Activated naive CD8-positive, alpha-beta T cell treated with anti-CD3 and anti-CD28 coated beads, Interleukin-2, amount 50 U/mL, for 24 hours (primary cell): ENCODE data around the gene TMEM143.
"Not testable (repeated sequence)": the region's sequence is repeated elsewhere in the genome, so short reads cannot be mapped to it uniquely, and the experiment has no call there.

ENCODE experiments used
- ATAC-seq: fragments of 150-1000 bp; cut with Tn5 transposase; one replicate; pipeline ENCODE4 v1.10.0; 2021
- DNase-seq: peaks from one replicate; pipeline ENCODE4 v3.0.0; 2021
- H3K27ac Mint-ChIP-seq: one replicate; pipeline ENCODE4 v1.8.0; 2021; ENCODE audit warnings: mild to moderate bottlenecking, mixed read lengths
- H3K27me3 Mint-ChIP-seq: one replicate; pipeline ENCODE4 v1.8.0; 2021; ENCODE audit warnings: mixed read lengths
- H3K36me3 Mint-ChIP-seq: one replicate; pipeline ENCODE4 v1.8.0; 2021; ENCODE audit warnings: low read depth, mixed read lengths
- H3K4me1 Mint-ChIP-seq: one replicate; pipeline ENCODE4 v1.8.0; 2021; ENCODE audit warnings: mixed read lengths
- H3K4me3 Mint-ChIP-seq: one replicate; pipeline ENCODE4 v1.8.0; 2021; ENCODE audit warnings: mild to moderate bottlenecking, moderate library complexity, mixed read lengths
- H3K9me3 Mint-ChIP-seq: one replicate; pipeline ENCODE4 v1.8.0; 2021; ENCODE audit warnings: mixed read lengths

Gene TMEM143

DNA sequence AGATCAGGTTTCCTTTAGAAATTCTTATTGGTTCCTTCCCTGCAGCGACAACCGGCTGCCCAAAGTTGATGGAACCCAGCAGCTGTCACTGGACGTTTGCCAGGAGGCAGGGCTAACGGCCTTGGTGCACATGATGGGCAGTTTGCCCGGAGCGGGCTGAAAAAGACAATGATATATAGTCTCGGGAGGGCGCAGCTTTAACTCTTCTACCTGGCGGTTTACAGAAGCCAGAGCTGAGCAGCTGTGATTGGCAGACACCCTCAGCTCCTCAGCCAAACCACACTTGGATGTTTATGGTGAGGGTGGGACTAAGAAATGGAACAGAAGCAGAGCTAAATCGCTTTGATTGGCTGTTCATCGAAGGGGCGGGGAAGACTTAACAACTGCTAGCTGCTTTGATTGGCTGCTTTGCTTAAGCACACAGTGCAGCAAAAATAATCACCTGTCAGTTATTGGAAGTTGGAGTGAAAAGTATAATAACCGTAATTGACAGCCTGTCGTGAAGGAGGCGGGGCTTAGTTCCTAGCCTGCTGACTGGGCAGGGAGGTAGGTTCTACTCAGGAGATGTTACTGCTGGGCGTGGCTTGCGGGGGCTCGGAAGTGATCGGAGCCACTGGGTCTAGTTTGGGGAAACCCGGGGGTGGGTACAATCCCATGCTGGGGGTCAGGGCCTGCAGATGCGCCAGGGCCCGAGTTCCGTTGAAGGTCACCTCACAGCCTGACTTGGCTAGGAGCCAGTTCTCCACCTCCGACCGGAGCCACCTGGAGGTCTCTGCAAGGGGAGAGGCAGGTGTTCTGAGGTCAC, 30.9 kb downstream of the TMEM143 start:
- peak; percentile 88 for DNase-seq
- Mint-ChIP-seq H3K4me3 (peak overlapping the region; percentile 89), H3K36me3 (peaks cover 32% of the 10 kb centered on the region), H3K9me3 (no peaks in the 10 kb centered on the region), H3K27ac (peak overlapping the region; percentile 97), H3K27me3 (no peaks in the 10 kb centered on the region), H3K4me1 (peaks cover 54% of the 10 kb centered on the region)
- ATAC-seq, result peak; percentile 60

DNA sequence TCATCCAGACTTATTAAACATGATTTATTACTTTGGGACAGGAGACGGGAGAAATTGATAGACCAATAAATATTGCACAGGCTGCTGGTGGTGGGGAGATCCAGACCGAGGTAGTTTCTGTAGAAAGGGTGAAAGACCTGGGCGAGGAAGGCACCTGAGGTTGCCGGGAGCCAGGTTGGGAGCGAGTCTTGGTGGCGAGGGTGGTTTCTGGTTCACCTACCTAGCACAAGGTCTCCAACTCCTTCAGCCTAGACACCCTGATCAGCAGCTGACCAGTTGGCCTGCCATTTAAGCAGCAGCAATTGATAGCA, 31.4 kb downstream of the TMEM143 start:
- H3K27ac Mint-ChIP-seq, result peak overlapping the region; percentile 97
- DNase-seq, result no peak
- no peaks in the 10 kb centered on the region for H3K27me3 Mint-ChIP-seq
- no peaks in the 10 kb centered on the region for H3K9me3 Mint-ChIP-seq
- ATAC-seq, result no peak
- H3K36me3 Mint-ChIP-seq, result peaks cover 38% of the 10 kb centered on the region
- H3K4me3 Mint-ChIP-seq, result peak overlapping the region; percentile 89
- H3K4me1 Mint-ChIP-seq, result peaks cover 60% of the 10 kb centered on the region

DNA sequence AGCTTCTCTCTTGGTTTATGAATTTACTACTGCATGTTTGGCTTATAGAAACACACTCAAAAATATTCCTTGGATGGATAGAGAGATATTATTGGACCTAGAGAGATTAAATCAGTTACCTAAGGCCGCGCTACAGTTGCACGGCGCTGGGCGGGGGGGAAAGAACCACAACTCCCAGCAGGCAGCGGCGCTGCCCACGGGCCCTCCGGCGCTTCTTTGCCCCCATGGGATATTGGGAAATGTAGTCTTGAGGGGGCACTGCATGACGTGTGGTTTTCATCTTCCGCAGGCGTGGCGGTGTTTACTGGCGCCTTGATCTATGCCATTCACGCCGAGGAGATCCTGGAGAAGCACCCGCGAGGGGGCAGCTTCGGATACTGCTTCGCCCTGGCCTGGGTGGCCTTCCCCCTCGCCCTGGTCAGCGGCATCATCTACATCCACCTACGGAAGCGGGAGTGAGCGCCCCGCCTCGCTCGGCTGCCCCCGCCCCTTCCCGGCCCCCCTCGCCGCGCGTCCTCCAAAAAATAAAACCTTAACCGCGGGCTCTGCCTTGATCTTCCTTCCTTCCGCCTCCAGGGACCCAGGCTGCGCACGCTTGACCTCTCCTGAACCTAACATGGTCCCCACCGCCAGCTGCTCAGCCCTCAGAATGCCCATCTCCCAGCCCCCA, 33.6 kb downstream of the TMEM143 start:
- Mint-ChIP-seq H3K36me3 (peaks cover 50% of the 10 kb centered on the region), H3K4me1 (peaks cover 77% of the 10 kb centered on the region), H3K9me3 (no peaks in the 10 kb centered on the region), H3K4me3 (peak overlapping the region; percentile 73), H3K27ac (peak overlapping the region; percentile 84), H3K27me3 (no peaks in the 10 kb centered on the region)
- DNase-seq (peak; percentile 81), ATAC-seq (peak; percentile 47)

DNA sequence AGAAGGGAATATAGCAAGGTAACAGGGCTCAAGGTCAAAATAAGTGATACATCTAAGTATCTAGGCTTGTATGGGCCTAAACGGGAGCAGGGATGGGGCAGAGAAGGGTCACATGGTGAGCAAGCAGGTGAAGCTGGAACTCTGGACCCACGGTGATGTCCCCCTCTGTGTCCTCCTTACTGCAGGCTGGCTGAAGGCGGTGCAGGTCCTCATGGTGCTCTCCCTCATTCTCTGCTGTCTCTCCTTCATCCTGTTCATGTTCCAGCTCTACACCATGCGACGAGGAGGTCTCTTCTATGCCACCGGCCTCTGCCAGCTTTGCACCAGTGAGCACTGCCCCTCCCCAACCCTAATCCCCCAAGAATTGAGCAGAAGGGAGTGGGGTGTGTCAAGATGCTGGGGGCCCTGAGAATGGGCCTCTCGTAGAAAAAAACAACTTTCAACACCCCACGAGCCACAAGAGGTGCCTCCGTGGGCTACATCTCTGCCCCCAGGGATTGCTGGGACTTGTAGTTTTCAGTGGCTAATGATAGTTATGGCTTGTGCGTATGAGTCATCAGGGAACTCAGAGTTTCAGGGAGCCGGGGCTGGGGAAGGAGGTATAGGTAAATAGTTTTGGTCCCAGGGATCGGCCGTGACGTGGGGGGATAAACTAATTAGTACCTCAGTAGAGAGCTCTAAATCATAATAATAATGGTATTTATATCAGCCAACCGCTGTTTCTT, 34.4 kb downstream of the TMEM143 start:
- H3K4me3 Mint-ChIP-seq, result peak overlapping the region; percentile 73

DNA sequence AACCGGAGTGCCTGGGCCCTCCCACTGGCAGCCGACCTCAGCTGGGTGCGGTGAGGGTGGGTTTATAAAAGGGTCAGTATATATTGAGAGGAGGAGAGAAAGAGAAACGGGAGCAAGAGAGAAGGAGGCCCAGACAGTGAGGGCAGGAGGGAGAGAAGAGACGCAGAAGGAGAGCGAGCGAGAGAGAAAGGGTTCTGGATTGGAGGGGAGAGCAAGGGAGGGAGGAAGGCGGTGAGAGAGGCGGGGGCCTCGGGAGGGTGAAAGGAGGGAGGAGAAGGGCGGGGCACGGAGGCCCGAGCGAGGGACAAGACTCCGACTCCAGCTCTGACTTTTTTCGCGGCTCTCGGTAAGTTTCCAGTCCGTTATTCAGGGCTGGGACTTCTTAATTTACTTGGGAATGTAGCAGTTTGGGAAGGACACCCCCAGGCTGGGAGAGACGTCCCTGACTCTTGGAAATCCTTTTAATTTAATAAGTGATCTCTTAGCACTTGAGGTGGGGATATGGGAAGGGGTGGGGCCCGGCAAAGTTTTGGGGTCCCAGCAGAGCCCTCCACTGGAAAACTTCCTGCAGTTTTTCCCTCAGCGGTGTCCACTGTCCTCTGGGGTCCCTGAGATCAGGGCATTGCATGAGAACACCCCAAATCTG, 38.4 kb downstream of the TMEM143 start, which contains the start of gene EMP3:
EMP3 (plus strand) TSS at position 288 of the 646 bp plus-strand sequence. CDS start 1,293 bp downstream, outside the sequence.
- Mint-ChIP-seq H3K27ac (peak within 1 kb of the TSS; percentile 96), H3K36me3 (peaks cover 41% of the 10 kb centered on the region), H3K4me3 (peak within 1 kb of the TSS; percentile 91), H3K9me3 (no peaks in the 10 kb centered on the region), H3K27me3 (no peaks in the 10 kb centered on the region), H3K4me1 (peaks cover 84% of the 10 kb centered on the region)
- peak; percentile 41 for ATAC-seq
- DNase-seq, result peak; percentile 85

More for the DNA sequence above, 34.4 kb downstream of the TMEM143 start:
- Mint-ChIP-seq H3K27me3 (no peaks in the 10 kb centered on the region), H3K9me3 (no peaks in the 10 kb centered on the region), H3K36me3 (peaks cover 51% of the 10 kb centered on the region), H3K4me1 (peaks cover 78% of the 10 kb centered on the region), H3K27ac (peak overlapping the region; percentile 84)
- DNase-seq (peak; percentile 51), ATAC-seq (no peak)

DNA sequence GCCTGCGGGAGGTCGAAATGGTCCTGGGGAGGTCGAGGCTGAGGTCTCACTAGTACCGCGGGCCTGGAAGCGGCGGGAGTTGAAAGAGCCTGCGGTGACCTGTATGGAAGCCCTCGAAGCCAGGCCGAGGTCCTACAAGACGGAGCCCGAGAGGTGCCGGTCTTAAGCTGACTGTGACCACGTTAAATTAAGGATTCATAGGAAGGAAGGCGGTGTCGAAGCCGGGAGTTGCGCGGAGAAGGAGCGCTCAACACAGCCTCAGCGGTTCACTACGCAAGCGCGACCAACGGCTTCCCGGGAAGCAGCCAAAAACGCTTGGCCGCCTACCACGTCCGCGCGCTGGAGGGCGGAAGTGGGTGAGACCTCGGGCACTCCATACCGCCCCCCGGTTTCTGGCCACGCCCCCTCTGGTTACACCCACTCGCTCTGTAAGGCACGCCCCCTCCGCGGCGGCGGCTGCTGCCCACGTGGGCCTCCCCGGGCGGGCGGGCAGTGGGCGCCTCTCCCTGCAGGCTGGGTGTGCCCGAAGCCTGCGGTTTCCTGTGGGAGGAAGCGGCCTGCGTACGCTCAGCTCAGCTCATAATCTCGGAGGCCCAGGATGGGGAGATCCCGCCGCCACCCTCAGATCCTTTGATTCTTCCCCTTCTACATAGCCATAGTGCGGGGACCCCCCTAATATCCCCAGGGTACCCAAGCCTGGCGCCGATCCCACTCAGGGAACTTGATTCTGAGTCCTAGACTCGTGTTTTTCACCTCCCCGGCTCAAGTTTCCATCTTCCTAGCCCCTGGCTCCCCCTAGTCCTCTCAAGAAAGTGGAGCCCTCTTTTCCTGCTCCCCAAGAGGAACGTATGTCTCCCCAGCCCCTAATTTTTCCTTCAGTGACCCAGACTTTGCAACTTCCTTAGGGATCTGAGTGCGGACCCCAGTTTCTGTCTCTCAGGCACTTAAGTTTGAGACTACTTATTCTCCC, 41.8 kb downstream of the TMEM143 start:
- peak overlapping the region; percentile 87 for H3K4me3 Mint-ChIP-seq
- H3K27ac Mint-ChIP-seq, result peak overlapping the region; percentile 97
- H3K9me3 Mint-ChIP-seq, result no peaks in the 10 kb centered on the region
- no peaks in the 10 kb centered on the region for H3K27me3 Mint-ChIP-seq
- DNase-seq (peak; percentile 99), ATAC-seq (peak; percentile 65)
- H3K4me1 Mint-ChIP-seq, result peaks cover 61% of the 10 kb centered on the region
- peaks cover 11% of the 10 kb centered on the region for H3K36me3 Mint-ChIP-seq

DNA sequence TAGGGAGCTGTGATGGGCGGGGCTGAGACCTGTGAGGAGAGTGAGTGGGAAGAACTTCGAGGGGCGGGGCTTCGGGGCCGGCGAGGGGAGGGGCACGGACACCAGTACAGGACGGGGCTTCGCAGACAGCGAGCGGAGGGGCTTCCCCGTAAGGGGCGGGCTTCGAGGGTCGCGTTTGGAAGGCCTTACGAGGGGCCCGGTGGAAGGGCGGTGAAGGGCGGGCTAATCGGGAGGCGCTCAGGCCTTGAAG, 42.4 kb downstream of the TMEM143 start:
- Mint-ChIP-seq H3K27me3 (no peaks in the 10 kb centered on the region), H3K4me1 (peaks cover 56% of the 10 kb centered on the region), H3K9me3 (no peaks in the 10 kb centered on the region), H3K36me3 (peaks cover 6% of the 10 kb centered on the region), H3K4me3 (peak overlapping the region; percentile 87), H3K27ac (peak overlapping the region; percentile 97)
- ATAC-seq, result peak; percentile 58
- DNase-seq, result peak; percentile 98

DNA sequence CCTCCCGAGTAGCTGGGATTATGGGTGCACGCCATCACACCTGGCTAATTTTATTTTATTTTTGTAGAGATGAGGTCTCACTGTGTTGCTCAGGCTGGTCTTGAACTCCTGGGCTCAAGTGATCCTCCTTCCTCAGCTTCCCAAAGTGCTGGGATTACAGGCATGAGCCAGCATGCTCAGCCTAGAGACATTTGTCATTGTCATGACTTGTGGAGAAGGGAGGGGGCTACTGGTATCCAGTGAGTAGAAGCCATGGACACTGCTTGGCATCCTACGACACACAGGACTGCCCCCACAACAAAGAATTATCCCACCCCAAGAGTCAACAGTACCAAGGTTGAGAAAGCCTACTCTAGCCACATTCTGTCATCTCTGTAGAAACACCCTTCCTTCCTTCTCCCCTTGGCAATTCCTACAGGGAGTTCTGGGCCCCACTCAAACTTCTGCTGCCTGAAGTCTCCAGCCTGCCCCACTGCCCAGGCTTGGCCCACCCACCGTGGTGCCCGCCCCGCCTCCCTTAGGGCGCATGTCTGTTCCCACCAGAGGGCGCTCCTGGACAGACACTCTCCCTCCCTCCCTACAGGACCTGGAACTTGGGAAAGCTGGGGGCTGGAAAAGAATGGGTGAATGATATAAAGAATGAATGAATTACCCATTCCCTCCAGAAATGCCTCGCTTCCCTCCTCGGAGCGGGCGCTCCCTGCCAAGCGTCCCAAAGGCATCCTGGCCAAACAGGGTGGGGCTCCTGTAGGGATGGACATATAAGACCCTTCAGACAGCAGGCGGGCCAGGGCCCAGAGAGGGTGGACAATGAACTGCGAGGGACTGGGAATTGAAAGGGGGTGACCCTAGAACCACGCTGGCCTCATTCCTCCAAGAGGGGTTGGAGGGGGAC, 43.8 kb downstream of the TMEM143 start:
- no peak overlapping the region for H3K27ac Mint-ChIP-seq
- peaks cover 44% of the 10 kb centered on the region for H3K4me1 Mint-ChIP-seq
- DNase-seq (peak; percentile 89), ATAC-seq (no peak)
- H3K9me3 Mint-ChIP-seq, result no peaks in the 10 kb centered on the region
- no peaks in the 10 kb centered on the region for H3K27me3 Mint-ChIP-seq
- peak overlapping the region; percentile 22 for H3K4me3 Mint-ChIP-seq
- no peaks in the 10 kb centered on the region for H3K36me3 Mint-ChIP-seq

DNA sequence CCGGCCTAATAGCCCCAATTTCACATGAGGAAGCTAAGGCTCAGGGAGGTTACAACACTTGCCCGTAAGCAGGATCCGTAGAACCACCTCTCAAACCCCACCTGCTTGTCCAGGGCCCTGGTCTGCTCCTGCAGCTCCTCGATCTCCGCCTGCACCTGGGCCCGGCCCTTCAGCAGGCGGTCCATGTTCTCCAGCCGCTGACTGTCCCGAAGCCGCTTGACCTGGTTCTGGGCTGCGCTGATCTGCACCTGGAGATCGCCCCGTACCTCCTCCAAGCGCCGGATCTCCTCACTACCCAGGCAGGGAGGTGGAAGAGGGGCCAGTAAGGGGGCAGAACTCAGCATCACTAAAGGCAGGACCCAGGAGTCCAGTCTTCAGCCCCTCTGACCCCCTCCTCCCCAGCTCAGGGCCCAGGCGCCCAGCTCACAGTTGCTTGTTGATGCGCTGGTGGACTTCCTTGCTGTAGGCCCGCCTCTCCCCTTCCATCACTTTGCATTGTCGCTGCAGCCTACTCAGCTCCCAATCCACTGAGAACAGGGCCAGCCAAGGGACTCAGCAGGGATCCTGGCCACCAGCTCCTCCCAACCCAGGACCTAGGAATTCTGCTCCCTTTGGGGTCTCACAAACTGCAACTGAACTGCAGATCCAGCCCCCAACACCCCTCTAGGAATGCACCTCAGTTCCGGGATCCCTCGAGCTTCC, 45.3 kb downstream of the TMEM143 start:
- Mint-ChIP-seq H3K4me1 (peaks cover 32% of the 10 kb centered on the region), H3K27me3 (no peaks in the 10 kb centered on the region), H3K9me3 (no peaks in the 10 kb centered on the region), H3K36me3 (no peaks in the 10 kb centered on the region), H3K27ac (no peak overlapping the region), H3K4me3 (no peak overlapping the region)
- DNase-seq (no peak), ATAC-seq (no peak)

DNA sequence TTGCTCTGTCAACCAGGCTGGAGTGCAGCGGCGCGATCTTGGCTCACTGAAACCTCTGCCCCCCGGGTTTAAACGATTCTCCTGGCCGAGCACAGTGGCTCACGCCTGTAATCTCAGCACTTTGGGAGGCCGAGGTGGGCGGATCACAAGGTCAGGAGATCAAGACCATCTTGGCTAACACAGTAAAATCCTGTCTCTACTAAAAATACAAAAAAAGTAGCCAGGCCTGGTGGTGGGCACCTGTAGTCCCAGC, 46.1 kb downstream of the TMEM143 start:
- H3K4me3 Mint-ChIP-seq, ATAC-seq, H3K36me3 Mint-ChIP-seq, H3K9me3 Mint-ChIP-seq, DNase-seq, H3K27ac Mint-ChIP-seq, H3K27me3 Mint-ChIP-seq: not testable (repeated sequence)
- peaks cover 24% of the 10 kb centered on the region for H3K4me1 Mint-ChIP-seq

DNA sequence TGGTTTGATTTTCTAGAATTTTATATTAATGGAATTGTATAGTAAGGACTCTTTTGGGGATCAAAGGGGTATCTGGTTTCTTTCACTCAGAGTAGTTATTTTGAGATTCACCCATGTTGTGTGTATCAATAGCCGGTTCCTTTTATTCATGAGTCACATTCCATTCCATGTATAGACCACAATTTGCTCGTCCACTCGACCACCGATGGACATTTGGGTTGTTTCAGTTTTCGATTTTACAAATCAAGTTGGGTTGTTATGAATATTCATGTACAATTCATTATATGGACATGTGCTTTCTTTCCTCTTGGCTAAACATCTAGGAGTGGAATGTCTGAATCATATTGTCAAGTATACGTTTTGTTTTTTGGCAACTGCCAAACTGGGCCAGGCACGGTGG, 48.0 kb downstream of the TMEM143 start:
- DNase-seq (no peak), ATAC-seq (no peak)
- peaks cover 9% of the 10 kb centered on the region for H3K4me1 Mint-ChIP-seq
- no peak overlapping the region for H3K4me3 Mint-ChIP-seq
- H3K9me3 Mint-ChIP-seq, result no peaks in the 10 kb centered on the region
- H3K27me3 Mint-ChIP-seq, result no peaks in the 10 kb centered on the region
- H3K36me3 Mint-ChIP-seq, result no peaks in the 10 kb centered on the region
- H3K27ac Mint-ChIP-seq, result no peak overlapping the region

DNA sequence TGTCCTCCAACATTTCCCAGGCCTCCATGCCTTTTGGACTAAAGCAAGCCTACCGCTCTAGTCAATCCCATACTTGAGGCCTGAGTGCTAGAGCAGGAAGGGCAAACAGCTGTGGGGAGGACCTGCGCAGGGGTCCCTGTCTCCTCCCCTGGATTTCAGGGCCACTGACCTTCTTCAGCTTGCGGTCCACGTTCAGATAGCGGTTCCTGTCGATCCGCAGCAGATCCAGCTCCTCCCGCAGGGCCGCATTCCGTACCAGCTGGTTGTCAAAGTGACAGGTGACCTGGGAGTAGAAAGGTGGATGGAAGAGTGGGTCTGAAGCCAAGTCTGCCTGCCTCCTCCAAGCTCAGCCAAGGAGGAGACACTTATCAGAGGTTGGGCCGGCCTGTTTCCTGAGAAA, 52.4 kb downstream of the TMEM143 start:
- ATAC-seq, result no peak
- no peak for DNase-seq
- Mint-ChIP-seq H3K4me3 (no peak overlapping the region), H3K27me3 (no peaks in the 10 kb centered on the region), H3K9me3 (no peaks in the 10 kb centered on the region), H3K36me3 (no peaks in the 10 kb centered on the region), H3K4me1 (no peaks in the 10 kb centered on the region), H3K27ac (no peak overlapping the region)

DNA sequence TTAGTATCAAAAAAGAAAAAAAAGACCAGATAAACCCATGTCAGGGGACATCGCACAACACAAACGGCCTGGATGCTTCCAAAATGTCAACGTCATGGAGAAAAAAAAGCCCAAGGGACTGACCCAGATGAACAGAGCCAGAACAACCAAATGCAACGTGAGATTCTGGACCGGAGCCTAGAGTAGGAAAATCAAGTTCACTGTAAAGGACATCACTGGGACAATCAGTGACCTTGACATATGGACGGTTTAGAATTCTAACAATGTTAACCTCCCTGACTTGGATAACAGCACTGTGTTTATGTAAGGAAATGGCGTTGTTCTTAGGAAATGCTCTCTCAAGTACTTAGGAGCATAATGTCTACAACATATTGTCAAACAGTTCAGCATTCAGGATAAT, 53.5 kb downstream of the TMEM143 start:
- Mint-ChIP-seq H3K4me1 (no peaks in the 10 kb centered on the region), H3K36me3 (no peaks in the 10 kb centered on the region), H3K9me3 (no peaks in the 10 kb centered on the region), H3K4me3 (no peak overlapping the region), H3K27me3 (no peaks in the 10 kb centered on the region), H3K27ac (no peak overlapping the region)
- DNase-seq (no peak), ATAC-seq (no peak)
